Measurements from ENCODE around the gene KCNS1.
"Not testable (repeated sequence)": the region's sequence is repeated elsewhere in the genome, so short reads cannot be mapped to it uniquely, and the experiment has no call there.

Gene KCNS1, protein sequence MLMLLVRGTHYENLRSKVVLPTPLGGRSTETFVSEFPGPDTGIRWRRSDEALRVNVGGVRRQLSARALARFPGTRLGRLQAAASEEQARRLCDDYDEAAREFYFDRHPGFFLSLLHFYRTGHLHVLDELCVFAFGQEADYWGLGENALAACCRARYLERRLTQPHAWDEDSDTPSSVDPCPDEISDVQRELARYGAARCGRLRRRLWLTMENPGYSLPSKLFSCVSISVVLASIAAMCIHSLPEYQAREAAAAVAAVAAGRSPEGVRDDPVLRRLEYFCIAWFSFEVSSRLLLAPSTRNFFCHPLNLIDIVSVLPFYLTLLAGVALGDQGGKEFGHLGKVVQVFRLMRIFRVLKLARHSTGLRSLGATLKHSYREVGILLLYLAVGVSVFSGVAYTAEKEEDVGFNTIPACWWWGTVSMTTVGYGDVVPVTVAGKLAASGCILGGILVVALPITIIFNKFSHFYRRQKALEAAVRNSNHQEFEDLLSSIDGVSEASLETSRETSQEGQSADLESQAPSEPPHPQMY

GRCh38 chr20:45100563-45101245 is at the start of gene KCNS1:
Gene KCNS1, minus strand, starts transcription at chr20:45101127. Its CDS starts 1,891 bp downstream, at chr20:45099236.
- DNase-seq: no peak

GRCh38 chr20:45149062-45149461 is 48.1 kb upstream of the KCNS1 start:
- DNase-seq: no peak

DNA sequence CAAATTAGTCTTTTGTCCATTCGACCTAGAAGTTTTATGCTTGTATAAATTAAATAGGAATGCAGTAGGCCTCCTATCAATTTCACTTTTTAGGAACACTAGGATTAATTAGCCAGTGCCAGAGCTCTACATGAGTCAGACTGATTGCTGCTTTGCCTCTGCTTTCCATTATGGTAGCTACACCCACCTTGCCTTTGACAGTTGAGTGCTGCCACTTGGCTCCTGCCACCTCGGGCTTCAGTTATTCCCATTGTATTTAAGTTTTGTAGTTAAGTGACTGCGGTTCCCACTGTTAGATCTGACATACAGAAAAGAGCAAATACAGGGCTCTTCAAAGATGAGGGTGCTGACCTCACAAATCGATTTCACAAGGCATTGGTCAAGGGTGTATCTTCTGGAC is 39.9 kb upstream of the KCNS1 start:
- no peak for DNase-seq

DNA sequence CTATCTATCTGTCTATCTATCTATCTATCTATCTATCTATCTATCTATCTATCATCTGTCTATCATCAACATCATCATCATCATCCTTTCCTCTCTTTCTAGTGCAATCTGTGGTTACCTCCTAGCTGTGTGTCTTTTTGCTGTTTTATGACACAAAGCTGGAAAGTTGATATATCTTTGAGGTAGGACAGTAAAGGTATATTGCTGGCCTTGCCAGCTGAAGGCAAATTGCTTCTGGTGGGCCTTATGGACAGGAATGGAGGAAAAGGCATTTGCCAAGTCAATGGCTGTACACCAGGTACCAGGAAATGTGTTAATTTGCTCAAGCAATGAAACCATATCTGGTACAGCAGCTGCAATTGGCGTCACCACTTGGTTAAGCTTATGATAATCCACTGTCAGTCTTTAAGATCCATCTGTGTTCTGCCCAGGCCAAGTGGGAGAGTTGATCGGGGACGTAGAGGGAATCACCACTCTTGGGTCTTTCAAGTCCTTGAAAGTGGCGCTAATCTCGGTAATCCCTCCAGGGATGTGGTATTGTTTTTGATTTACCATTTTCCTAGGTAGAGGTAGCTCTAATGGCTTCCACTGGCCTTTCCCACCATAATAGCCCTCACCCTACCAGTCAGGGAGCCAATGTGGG is 38.9 kb upstream of the KCNS1 start:
- not testable (repeated sequence) for DNase-seq

DNA sequence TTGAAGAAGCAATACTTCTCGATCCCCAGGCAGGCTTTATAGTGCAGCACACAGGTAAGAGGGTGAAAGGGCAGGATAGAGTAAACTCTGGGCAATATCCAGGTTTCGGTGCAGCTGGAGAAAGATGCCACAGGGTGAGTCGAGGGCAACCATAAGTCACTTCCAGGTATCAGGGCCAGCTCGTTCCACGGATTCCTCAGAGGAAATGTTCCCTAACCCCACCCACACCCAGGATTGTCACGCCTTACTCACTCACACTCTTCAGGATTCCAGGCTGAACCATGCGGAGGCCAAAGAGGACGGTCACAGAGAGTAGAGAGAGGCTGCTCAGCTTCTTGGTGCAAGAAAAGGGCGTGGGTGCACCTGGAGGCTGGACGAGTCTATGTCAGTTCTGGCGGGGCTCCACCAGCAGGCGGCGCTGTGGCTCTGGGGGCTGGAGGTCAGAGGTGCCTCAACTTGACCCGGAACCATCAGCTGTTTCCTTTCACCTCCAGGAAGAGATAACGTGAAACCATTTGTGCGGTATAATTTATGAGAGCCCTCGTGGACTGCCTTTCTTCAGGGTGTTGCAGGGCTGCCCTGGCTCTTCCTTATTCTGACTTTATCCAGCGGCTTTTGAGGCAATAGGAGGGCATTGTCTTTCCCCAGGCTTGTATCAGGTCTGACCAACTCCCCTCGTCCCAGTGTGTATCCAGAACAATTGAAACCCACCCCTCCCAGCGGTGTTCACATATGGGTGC is 37.8 kb upstream of the KCNS1 start:
- no peak for DNase-seq

- DNase-seq: no peak
Measured at GRCh38 chr20:45136911-45137310, 36.0 kb upstream of the KCNS1 start.

DNA sequence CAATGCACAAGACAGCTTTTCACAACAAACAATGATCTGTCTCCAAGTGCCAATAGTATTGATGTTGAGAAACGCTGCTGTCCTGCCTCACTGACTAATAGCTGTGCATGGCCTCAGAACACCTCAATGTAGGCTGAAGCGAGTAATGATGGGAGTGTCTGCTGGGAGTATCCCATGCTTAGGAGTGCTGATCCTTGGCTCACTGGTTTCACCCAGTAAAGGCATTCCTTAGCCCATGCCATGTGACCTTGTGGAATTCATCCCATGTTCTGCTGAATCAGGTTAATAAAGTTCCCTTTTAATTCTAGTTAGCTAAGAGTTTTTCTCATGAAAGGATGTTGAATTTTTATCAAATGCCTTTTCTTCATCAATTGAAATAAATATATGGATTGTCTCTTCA is 27.2 kb upstream of the KCNS1 start:
- no peak for DNase-seq

- DNase-seq: no peak
Measured at GRCh38 chr20:45124365-45124764, 23.4 kb upstream of the KCNS1 start, which contains the start of gene WFDC12. Gene WFDC12, minus strand, starts transcription at chr20:45124465. Its CDS starts 18 bp downstream, at chr20:45124447.

- no peak for DNase-seq
Measured at GRCh38 chr20:45121388-45121787, 20.5 kb upstream of the KCNS1 start.

- DNase-seq: no peak
Measured at GRCh38 chr20:45119556-45120266, 18.8 kb upstream of the KCNS1 start.

DNA sequence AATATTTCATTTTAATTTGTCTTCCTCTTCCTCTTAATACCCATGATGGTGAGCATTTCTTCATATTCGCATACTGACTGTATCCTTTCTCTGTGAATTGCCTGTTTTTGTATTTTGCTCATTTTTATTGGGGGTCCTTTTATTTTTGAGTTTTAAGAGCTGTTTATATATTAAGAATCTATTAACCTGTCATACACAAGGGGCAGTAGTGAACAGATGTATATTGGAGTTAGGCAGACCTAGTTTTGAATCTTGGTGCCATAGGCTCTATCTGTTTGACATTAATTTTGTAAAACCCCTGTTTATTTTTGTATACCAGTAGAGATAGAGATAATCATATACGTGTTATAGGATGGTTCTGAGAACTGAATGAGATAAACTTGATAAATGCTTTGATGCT is 17.1 kb upstream of the KCNS1 start:
- no peak for DNase-seq

- DNase-seq: no peak
Measured at GRCh38 chr20:45117581-45117980, 16.7 kb upstream of the KCNS1 start.

DNA sequence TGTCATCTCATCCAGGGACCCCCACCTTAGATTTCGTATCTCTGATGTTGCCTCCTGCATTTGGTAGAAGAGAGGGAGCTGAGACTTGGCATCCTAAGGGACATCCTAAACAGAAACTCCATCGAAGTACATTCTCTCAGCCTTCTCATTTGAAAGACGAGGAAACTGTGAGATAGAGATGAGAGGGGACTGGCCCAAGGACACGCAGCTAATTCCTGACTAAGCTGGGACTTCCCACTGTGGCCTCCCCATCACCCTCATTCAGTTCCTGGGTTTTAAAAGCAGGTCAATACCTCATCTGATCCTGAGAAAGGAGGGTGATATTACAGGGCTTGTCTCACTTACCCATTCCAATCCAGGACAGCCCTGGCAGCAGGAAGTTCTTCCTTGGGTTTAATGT is 14.9 kb upstream of the KCNS1 start:
- no peak for DNase-seq

- no peak for DNase-seq
Measured at GRCh38 chr20:45115386-45115774, 14.5 kb upstream of the KCNS1 start.

DNA sequence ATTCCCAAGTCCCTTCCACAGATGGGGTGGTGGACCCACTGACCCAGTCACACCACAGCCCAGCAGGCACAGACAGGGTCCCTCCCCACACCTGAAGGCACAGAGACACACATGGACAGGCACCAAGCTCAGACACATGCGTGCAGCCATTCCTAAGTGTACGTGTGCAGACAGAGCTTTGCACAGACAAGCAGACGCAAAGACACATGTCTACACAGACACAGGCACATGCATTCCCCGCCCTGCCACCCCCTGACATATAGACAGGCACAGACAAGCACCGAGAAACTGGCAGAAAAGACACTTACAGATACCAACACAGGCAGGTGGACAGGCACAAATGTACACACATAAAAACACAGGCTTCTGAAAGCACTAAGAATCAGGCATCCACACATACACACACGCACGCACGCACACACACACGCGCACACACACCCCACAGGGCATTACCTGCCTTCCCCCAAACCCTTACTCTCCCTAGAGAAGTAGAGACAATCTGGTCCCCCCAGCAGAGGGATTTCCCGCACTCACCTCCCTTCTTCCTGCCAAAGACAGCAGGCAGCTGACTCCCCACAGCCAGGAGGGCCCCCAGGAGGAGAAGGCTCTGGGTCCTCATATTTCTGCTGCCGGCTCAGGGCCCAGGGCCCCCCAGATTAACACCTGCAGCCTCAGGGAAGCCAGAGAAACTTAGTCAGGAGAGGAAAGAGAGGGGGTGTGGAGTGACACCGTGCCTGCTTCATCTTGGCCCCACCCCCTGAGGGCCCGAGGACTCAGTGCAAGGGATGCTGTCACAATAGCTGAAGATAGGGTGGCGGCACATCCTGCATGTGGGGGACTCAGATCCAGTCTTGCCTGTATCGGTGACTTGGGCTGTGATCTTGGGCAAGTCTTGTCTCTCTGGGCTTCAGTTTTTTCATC is 13.8 kb upstream of the KCNS1 start, which contains the start of gene WFDC5:
Gene WFDC5, minus strand, starts transcription at position 710 of the 921 bp plus-strand sequence. Its CDS starts 91 bp downstream, at position 619.
- no peak for DNase-seq

- no peak for DNase-seq
Measured at GRCh38 chr20:45113865-45114264, 12.9 kb upstream of the KCNS1 start.

- no peak for DNase-seq
Measured at GRCh38 chr20:45112754-45113153, 11.8 kb upstream of the KCNS1 start.

- no peak for DNase-seq
Measured at GRCh38 chr20:45111799-45112471, 11.0 kb upstream of the KCNS1 start.

GRCh38 chr20:45111285-45111684 is 10.4 kb upstream of the KCNS1 start:
- DNase-seq: no peak

DNA sequence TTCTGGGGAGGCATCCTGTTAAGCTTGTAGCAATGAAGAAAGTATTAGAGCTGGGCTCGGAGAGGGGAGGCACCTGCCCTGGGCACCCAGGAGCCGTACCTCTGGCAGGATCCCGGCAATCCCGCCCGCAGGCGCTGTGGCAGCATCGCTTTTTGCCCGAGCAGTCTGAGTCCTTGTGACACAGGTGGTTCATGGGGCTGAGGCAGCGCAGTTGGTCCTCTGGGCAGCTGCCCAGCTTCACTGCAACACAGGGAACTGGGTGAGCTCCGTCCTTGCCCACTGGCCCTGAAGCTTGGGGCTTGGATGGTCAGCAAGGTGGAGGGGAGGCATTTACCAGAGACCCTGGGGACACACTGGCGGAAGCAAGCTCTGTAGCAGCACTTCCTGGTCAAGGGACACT is 9.4 kb upstream of the KCNS1 start:
- DNase-seq: no peak
